ENCODE results near the gene XYLT1. TPM values are rescaled to one million over a fixed set of nuclear protein-coding genes. Genes with fewer than 3 reads are reported as not detected.
A peak's percentile ranks its signal among the peaks of the same experiment; 100 is the strongest.

Gene XYLT1
- total RNA-seq, 5 donors from 2014 or later (not counting 1 experiment from before 2014, with no cell fraction given) = 25.8 to 70.6 (median 57.8) TPM

GRCh38 chr16:17374668-17375255 lies 96.0 kb downstream of the XYLT1 start:
- peaks cover 84 to 93% (median 91%) of the 10 kb centered on the region in 3 donors for H3K4me1 Mint-ChIP-seq
- H3K4me3 Mint-ChIP-seq = no peak overlapping the region
- no peaks in the 10 kb centered on the region for H3K36me3 Mint-ChIP-seq
- no peak overlapping the region for H3K4me3 ChIP-seq (ENCODE audit: control insufficient read depth in 1 of 2, extremely low read depth in 1 of 2, low read length in 1 of 2)
- no peaks in the 10 kb centered on the region for H3K27me3 ChIP-seq (replicated peaks in 1 of 2; ENCODE audit: control insufficient read depth in 2 of 2, extremely low read depth in 1 of 2, insufficient read depth in 2 of 2, low read length in 1 of 2)
- WGBS (ENCODE audit: insufficient coverage) = no CpG with 5 or more reads among the region's 3 CpGs
- no peaks in the 10 kb centered on the region for H3K9me3 Mint-ChIP-seq
- H3K27ac ChIP-seq (ENCODE audit: low read length) = no peak overlapping the region
- no peaks in the 10 kb centered on the region for H3K27me3 Mint-ChIP-seq
- H3K36me3 ChIP-seq (ENCODE audit: control insufficient read depth in 2 of 2, extremely low read depth in 1 of 2, insufficient read depth in 1 of 2, low read length in 1 of 2) = no peaks in the 10 kb centered on the region
- ChIA-PET CTCF (no interaction called here), POLR2A (interaction anchor here in 1 of 2 donors (0.5 to 0.7 kb wide), 2 partner anchors 11 to 344 kb away, joined by 3 read pairs; no protein-coding TSS in a partner anchor)
- H3K9me3 ChIP-seq = no peaks in the 10 kb centered on the region
- H3K27ac Mint-ChIP-seq = peak overlapping the region in 1 of 2 donors; percentile 50
- peaks cover 46 to 64% of the 10 kb centered on the region in 2 experiments for H3K4me1 ChIP-seq (ENCODE audit: control insufficient read depth in 1 of 2, extremely low read depth in 1 of 2, insufficient read depth in 2 of 2, low read length in 2 of 2)
- DNase-seq (no peak), ATAC-seq (replicated peaks in 1 of 4) (no peak)

- no peaks in the 10 kb centered on the region for H3K27me3 Mint-ChIP-seq
- Histone ChIP-seq H3K9me3 (no peaks in the 10 kb centered on the region), H3K27me3 (replicated peaks in 1 of 2; ENCODE audit: control insufficient read depth in 2 of 2, extremely low read depth in 1 of 2, insufficient read depth in 2 of 2, low read length in 1 of 2) (no peaks in the 10 kb centered on the region), H3K27ac (ENCODE audit: low read length) (no peak overlapping the region), H3K4me3 (ENCODE audit: control insufficient read depth in 1 of 2, extremely low read depth in 1 of 2, low read length in 1 of 2) (no peak overlapping the region), H3K4me1 (ENCODE audit: control insufficient read depth in 1 of 2, extremely low read depth in 1 of 2, insufficient read depth in 2 of 2, low read length in 2 of 2) (peaks cover 45 to 68% of the 10 kb centered on the region in 2 experiments), H3K36me3 (ENCODE audit: control insufficient read depth in 2 of 2, extremely low read depth in 1 of 2, insufficient read depth in 1 of 2, low read length in 1 of 2) (no peaks in the 10 kb centered on the region)
- H3K4me3 Mint-ChIP-seq = no peak overlapping the region
- DNase-seq (no peak), ATAC-seq (replicated peaks in 1 of 4) (no peak)
- H3K9me3 Mint-ChIP-seq = no peaks in the 10 kb centered on the region
- no CpG with 5 or more reads among the region's 3 CpGs for WGBS (ENCODE audit: insufficient coverage)
- H3K4me1 Mint-ChIP-seq = peaks cover 84 to 93% (median 91%) of the 10 kb centered on the region in 3 donors
- H3K36me3 Mint-ChIP-seq = no peaks in the 10 kb centered on the region
- CTCF ChIA-PET = interaction anchor here in 1 of 2 donors (0.5 kb wide), 1 partner anchor 18 kb away, joined by 3 read pairs; no protein-coding TSS in a partner anchor
- H3K27ac Mint-ChIP-seq = peak overlapping the region; percentile 41 to 79
- POLR2A ChIA-PET = interaction anchor here in 1 of 2 donors (0.5 kb wide), 1 partner anchor 10 kb away, joined by 4 read pairs; no protein-coding TSS in a partner anchor
These were observed 97.2 kb downstream of the XYLT1 start for GRCh38 chr16:17373533-17373932.

GRCh38 chr16:17372386-17372785 lies 98.4 kb downstream of the XYLT1 start:
- ChIA-PET POLR2A (no interaction called here), CTCF (no interaction called here)
- Mint-ChIP-seq H3K27ac (peak overlapping the region; percentile 98 to 100), H3K36me3 (no peaks in the 10 kb centered on the region), H3K9me3 (peaks cover 0 to under 1% (median 0%) of the 10 kb centered on the region in 3 donors), H3K27me3 (no peaks in the 10 kb centered on the region), H3K4me1 (peaks cover 84 to 93% (median 90%) of the 10 kb centered on the region in 3 donors), H3K4me3 (no peak overlapping the region)
- H3K4me1 ChIP-seq (ENCODE audit: control insufficient read depth in 1 of 2, extremely low read depth in 1 of 2, insufficient read depth in 2 of 2, low read length in 2 of 2) = peaks cover 49 to 77% of the 10 kb centered on the region in 2 experiments
- no peaks in the 10 kb centered on the region for H3K9me3 ChIP-seq
- DNase-seq (no peak), ATAC-seq (replicated peaks in 1 of 4) (no peak)
- H3K4me3 ChIP-seq (ENCODE audit: control insufficient read depth in 1 of 2, extremely low read depth in 1 of 2, low read length in 1 of 2) = no peak overlapping the region
- no CpG with 5 or more reads among the region's 5 CpGs for WGBS (ENCODE audit: insufficient coverage)
- H3K36me3 ChIP-seq (ENCODE audit: control insufficient read depth in 2 of 2, extremely low read depth in 1 of 2, insufficient read depth in 1 of 2, low read length in 1 of 2) = no peaks in the 10 kb centered on the region
- H3K27me3 ChIP-seq (replicated peaks in 1 of 2; ENCODE audit: control insufficient read depth in 2 of 2, extremely low read depth in 1 of 2, insufficient read depth in 2 of 2, low read length in 1 of 2) = no peaks in the 10 kb centered on the region
- no peak overlapping the region for H3K27ac ChIP-seq (ENCODE audit: low read length)

GRCh38 chr16:17371299-17371698 lies 99.5 kb downstream of the XYLT1 start:
- ChIA-PET POLR2A (interaction anchor here in 1 of 2 donors (0.6 to 1.1 kb wide), 3 partner anchors 17 to 28 kb away, joined by 3 to 5 read pairs (median 4); no protein-coding TSS in a partner anchor), CTCF (no interaction called here)
- no CpG with 5 or more reads among the region's 2 CpGs for WGBS (ENCODE audit: insufficient coverage)
- no peaks in the 10 kb centered on the region for H3K27me3 Mint-ChIP-seq
- peak overlapping the region; percentile 98 to 100 for H3K27ac Mint-ChIP-seq
- no peaks in the 10 kb centered on the region for H3K36me3 Mint-ChIP-seq
- peak overlapping the region in 1 of 3 donors; percentile 88 for H3K4me3 Mint-ChIP-seq
- H3K4me3 ChIP-seq (ENCODE audit: control insufficient read depth in 1 of 2, extremely low read depth in 1 of 2, low read length in 1 of 2) = no peak overlapping the region
- ATAC-seq (replicated peaks in 1 of 4) (no peak), DNase-seq (no peak)
- peak overlapping the region; percentile 94 for H3K27ac ChIP-seq (ENCODE audit: low read length)
- peaks cover 90 to 97% (median 95%) of the 10 kb centered on the region in 3 donors for H3K4me1 Mint-ChIP-seq
- no peaks in the 10 kb centered on the region for H3K27me3 ChIP-seq (replicated peaks in 1 of 2; ENCODE audit: control insufficient read depth in 2 of 2, extremely low read depth in 1 of 2, insufficient read depth in 2 of 2, low read length in 1 of 2)
- H3K4me1 ChIP-seq (ENCODE audit: control insufficient read depth in 1 of 2, extremely low read depth in 1 of 2, insufficient read depth in 2 of 2, low read length in 2 of 2) = peaks cover 60 to 86% of the 10 kb centered on the region in 2 experiments
- H3K9me3 ChIP-seq = no peaks in the 10 kb centered on the region
- no peaks in the 10 kb centered on the region for H3K36me3 ChIP-seq (ENCODE audit: control insufficient read depth in 2 of 2, extremely low read depth in 1 of 2, insufficient read depth in 1 of 2, low read length in 1 of 2)
- peaks cover 0 to 3% (median 0%) of the 10 kb centered on the region in 3 donors for H3K9me3 Mint-ChIP-seq

GRCh38 chr16:17370731-17371285 lies 100.0 kb downstream of the XYLT1 start:
- DNase-seq = no peak
- Histone ChIP-seq H3K4me3 (ENCODE audit: control insufficient read depth in 1 of 2, extremely low read depth in 1 of 2, low read length in 1 of 2) (no peak overlapping the region), H3K4me1 (ENCODE audit: control insufficient read depth in 1 of 2, extremely low read depth in 1 of 2, insufficient read depth in 2 of 2, low read length in 2 of 2) (peaks cover 65 to 86% of the 10 kb centered on the region in 2 experiments), H3K9me3 (no peaks in the 10 kb centered on the region), H3K27ac (ENCODE audit: low read length) (peak overlapping the region; percentile 94), H3K27me3 (replicated peaks in 1 of 2; ENCODE audit: control insufficient read depth in 2 of 2, extremely low read depth in 1 of 2, insufficient read depth in 2 of 2, low read length in 1 of 2) (no peaks in the 10 kb centered on the region), H3K36me3 (ENCODE audit: control insufficient read depth in 2 of 2, extremely low read depth in 1 of 2, insufficient read depth in 1 of 2, low read length in 1 of 2) (no peaks in the 10 kb centered on the region)
- Mint-ChIP-seq H3K27me3 (no peaks in the 10 kb centered on the region), H3K36me3 (no peaks in the 10 kb centered on the region), H3K27ac (peak overlapping the region; percentile 98 to 100), H3K4me3 (peak overlapping the region in 1 of 3 donors; percentile 88), H3K4me1 (peaks cover 90 to 97% (median 95%) of the 10 kb centered on the region in 3 donors), H3K9me3 (peaks cover 0 to 3% (median 0%) of the 10 kb centered on the region in 3 donors)
- whole genome bisulfite sequencing (ENCODE audit: insufficient coverage) = no CpG with 5 or more reads among the region's 4 CpGs
- POLR2A ChIA-PET = interaction anchor here in 1 of 2 donors (0.6 to 1.1 kb wide), 3 partner anchors 17 to 28 kb away, joined by 3 to 5 read pairs (median 4); no protein-coding TSS in a partner anchor
- CTCF ChIA-PET = interaction anchor here (0.9 to 2.3 kb wide), 2 partner anchors 11 kb away, joined by 3 to 10 read pairs; no protein-coding TSS in a partner anchor
- ATAC-seq (replicated peaks in 1 of 4) = no peak

- Mint-ChIP-seq H3K4me3 (peak overlapping the region; percentile 84 to 88 (median 88)), H3K9me3 (peaks cover 0 to 3% (median 0%) of the 10 kb centered on the region in 3 donors), H3K27ac (peak overlapping the region; percentile 98 to 100), H3K4me1 (peaks cover 90 to 97% (median 95%) of the 10 kb centered on the region in 3 donors), H3K27me3 (no peaks in the 10 kb centered on the region), H3K36me3 (no peaks in the 10 kb centered on the region)
- no peak for ATAC-seq (replicated peaks in 1 of 4)
- Histone ChIP-seq H3K9me3 (no peaks in the 10 kb centered on the region), H3K27me3 (replicated peaks in 1 of 2; ENCODE audit: control insufficient read depth in 2 of 2, extremely low read depth in 1 of 2, insufficient read depth in 2 of 2, low read length in 1 of 2) (no peaks in the 10 kb centered on the region), H3K36me3 (ENCODE audit: control insufficient read depth in 2 of 2, extremely low read depth in 1 of 2, insufficient read depth in 1 of 2, low read length in 1 of 2) (no peaks in the 10 kb centered on the region), H3K4me3 (ENCODE audit: control insufficient read depth in 1 of 2, extremely low read depth in 1 of 2, low read length in 1 of 2) (peak overlapping the region in 1 of 2 donors; percentile 30), H3K4me1 (ENCODE audit: control insufficient read depth in 1 of 2, extremely low read depth in 1 of 2, insufficient read depth in 2 of 2, low read length in 2 of 2) (peaks cover 70 to 87% of the 10 kb centered on the region in 2 experiments), H3K27ac (ENCODE audit: low read length) (peak overlapping the region; percentile 94)
- POLR2A ChIA-PET = interaction anchor here (1.0 to 1.3 kb wide), 4 partner anchors 11 to 27 kb away, joined by 3 to 11 read pairs (median 4); no protein-coding TSS in a partner anchor
- 73% methylated on average over 13 of the region's 13 CpGs for WGBS (ENCODE audit: insufficient coverage)
- peak in 4 of 35 experiments; percentile 17 to 45 (median 22) for DNase-seq
- CTCF ChIA-PET = interaction anchor here (0.5 to 2.3 kb wide), 6 partner anchors 10 to 299 kb away, joined by 3 to 10 read pairs (median 3); no protein-coding TSS in a partner anchor
These were observed 100.5 kb downstream of the XYLT1 start for GRCh38 chr16:17370223-17370707.

Measured in T-cell (primary cell).